GM23338 (cell line): ENCODE results near the gene ACSL6. TPM values are rescaled to one million over a fixed set of nuclear protein-coding genes. Genes with fewer than 3 reads are reported as not detected.

Experiments
- ATAC-seq: fragments of 200-7000 bp; cut with Tn5 transposase; 3 replicates; pipeline ENCODE4 v1.9.1; 2020
- DNase-seq: peaks from one replicate; pipeline ENCODE4 v3.0.0-alpha.2; 2015; ENCODE audit warnings: low spot score
- H2AFZ ChIP-seq: fragments of 200-600 bp; sonication (generic); 2 replicates; pipeline ENCODE4 v1.8.0; 2016; ENCODE audit warnings: antibody characterized with exemption, mild to moderate bottlenecking, moderate library complexity
- H3F3A ChIP-seq: fragments of 200-600 bp; sonication (generic); replicated peaks from 2 replicates; pipeline ENCODE4 v1.8.0; 2017; ENCODE audit warnings: antibody characterized with exemption, mixed run types, low read depth
- H3K27ac ChIP-seq: fragments of 200-600 bp; sonication (generic); 2 replicates; pipeline ENCODE4 v1.6.1; 2016; ENCODE audit warnings: low read depth
- H3K27me3 ChIP-seq: fragments of 200-600 bp; sonication (generic); 2 replicates; pipeline ENCODE4 v1.8.0; 2016; ENCODE audit warnings: mild to moderate bottlenecking, mixed run types, moderate library complexity; ENCODE audit not compliant: insufficient read depth
- H3K36me3 ChIP-seq: fragments of 200-600 bp; sonication (generic); 2 replicates; pipeline ENCODE4 v1.8.0; 2016; ENCODE audit warnings: mild to moderate bottlenecking; ENCODE audit not compliant: insufficient read depth
- H3K4me1 ChIP-seq: fragments of 200-600 bp; sonication (generic); 2 replicates; pipeline ENCODE4 v1.8.0; 2016; ENCODE audit warnings: mild to moderate bottlenecking, moderate library complexity; ENCODE audit not compliant: insufficient read depth
- H3K4me2 ChIP-seq: fragments of 200-600 bp; sonication (generic); 2 replicates; pipeline ENCODE4 v1.7.1; 2017; ENCODE audit warnings: mixed run types
- H3K4me3 ChIP-seq: fragments of 200-600 bp; sonication (generic); 2 replicates; pipeline ENCODE4 v1.6.1; 2016; ENCODE audit warnings: mixed run types
- H3K79me2 ChIP-seq: fragments of 200-600 bp; sonication (generic); replicated peaks from 2 replicates; pipeline ENCODE4 v1.8.0; 2017; ENCODE audit warnings: mild to moderate bottlenecking; ENCODE audit not compliant: insufficient read depth
- H3K9me2 ChIP-seq: fragments of 200-600 bp; sonication (generic); 2 replicates; pipeline ENCODE4 v1.8.0; 2017; ENCODE audit not compliant: insufficient read depth
- H4K20me1 ChIP-seq: fragments of 200-600 bp; sonication (generic); replicated peaks from 2 replicates; pipeline ENCODE4 v1.8.0; 2017; ENCODE audit warnings: mild to moderate bottlenecking; ENCODE audit not compliant: insufficient read depth
- H3K27ac Mint-ChIP-seq: 2 replicates; pipeline ENCODE4 v1.8.0; 2020; ENCODE audit warnings: inconsistent platforms, mild to moderate bottlenecking, moderate library complexity, mixed read lengths
- H3K27me3 Mint-ChIP-seq: 3 replicates; pipeline ENCODE4 v1.8.0; 2022; ENCODE audit warnings: low read depth, mild to moderate bottlenecking, moderate library complexity, mixed read lengths, inconsistent platforms; ENCODE audit not compliant: insufficient read depth, poor library complexity
- H3K36me3 Mint-ChIP-seq: 3 replicates; pipeline ENCODE4 v1.8.0; 2021; ENCODE audit warnings: low read depth, mild to moderate bottlenecking, inconsistent platforms, moderate library complexity, mixed read lengths
- H3K4me1 Mint-ChIP-seq: 3 replicates; pipeline ENCODE4 v1.8.0; 2020; ENCODE audit warnings: mild to moderate bottlenecking, inconsistent platforms, mixed read lengths
- H3K4me3 Mint-ChIP-seq: 3 replicates; pipeline ENCODE4 v1.8.0; 2021; ENCODE audit warnings: moderate library complexity, mild to moderate bottlenecking, inconsistent platforms, mixed read lengths
- H3K9me3 Mint-ChIP-seq: 3 replicates; pipeline ENCODE4 v1.8.0; 2020; ENCODE audit warnings: moderate library complexity, mild to moderate bottlenecking, inconsistent platforms, mixed read lengths
- CREB1 ChIP-seq: fragments of 250-450 bp; sonication (Bioruptor Pico); IDR thresholded peaks from 2 replicates; pipeline ENCODE4 v1.5.0; 2020; ENCODE audit warnings: low read depth, mild to moderate bottlenecking, moderate library complexity
- EZH2 ChIP-seq: fragments of 200-600 bp; sonication (generic); IDR thresholded peaks from one replicate; pipeline ENCODE4 v1.8.0; 2017; ENCODE audit warnings: antibody characterized with exemption, mild to moderate bottlenecking, low read depth; ENCODE audit not compliant: unreplicated experiment
- EZH2phosphoT487 ChIP-seq: fragments of 200-600 bp; sonication (generic); IDR thresholded peaks from one replicate; pipeline ENCODE4 v1.8.1; 2018; ENCODE audit warnings: antibody characterized with exemption; ENCODE audit not compliant: unreplicated experiment
- JUNB ChIP-seq: IDR thresholded peaks from one replicate; pipeline ENCODE4 v1.6.1; 2016; ENCODE audit warnings: antibody characterized with exemption; ENCODE audit not compliant: unreplicated experiment
- NANOG ChIP-seq: IDR thresholded peaks from 2 replicates; pipeline ENCODE4 v1.6.1; 2016; ENCODE audit warnings: antibody characterized with exemption, borderline replicate concordance
- POLR2AphosphoS5 ChIP-seq: IDR thresholded peaks from 2 replicates; pipeline ENCODE4 v1.6.1; 2016; ENCODE audit warnings: antibody characterized with exemption, low read depth
- STAT1 ChIP-seq: IDR thresholded peaks from one replicate; pipeline ENCODE4 v1.6.1; 2016; ENCODE audit warnings: antibody characterized with exemption; ENCODE audit not compliant: unreplicated experiment
- ZNF114 ChIP-seq: fragments of 250-450 bp; sonication (Bioruptor Pico); IDR thresholded peaks from 2 replicates; pipeline ENCODE4 v1.5.0; 2020; ENCODE audit warnings: mild to moderate bottlenecking, moderate library complexity
- ZNF331 ChIP-seq: fragments of 250-450 bp; sonication (Bioruptor Pico); IDR thresholded peaks from 2 replicates; pipeline ENCODE4 v1.5.0; 2020; ENCODE audit warnings: low read depth, mild to moderate bottlenecking, moderate library complexity
- polyA plus RNA-seq: library from polyadenylated mRNA; unstranded; fragments of >200 nt; fragmentation: Nextera tagmentation; extraction: Ambion mirVana; gene quantifications from 2 replicates; pipeline ENCODE4 v1.2.1, GENCODE V29; 2016
- total RNA-seq: library from RNA; depleted of rRNA; stranded (reverse); fragments of >200 nt; shearing (Covaris generic); gene quantifications from 2 replicates; pipeline ENCODE4 v1.2.3, GENCODE V29; 2014
- TF ChIP-seq, protein P1 (sequence below): IDR thresholded peaks from one replicate; pipeline ENCODE4 v1.6.1; 2018; ENCODE audit warnings: antibody characterized with exemption; ENCODE audit not compliant: unreplicated experiment
- TF ChIP-seq, protein P2 (sequence below), 2 experiments: fragments of 200-600 bp in 1 of 2; sonication (generic) in 1 of 2; conservative IDR thresholded peaks; 2 replicates each; pipeline versions ENCODE4 v1.5.1 to v1.6.1; 2016 to 2017; ENCODE audit warnings: antibody characterized with exemption in 2 of 2, low read depth in 2 of 2, mild to moderate bottlenecking in 2 of 2, moderate library complexity in 1 of 2
- TF ChIP-seq, protein P3 (sequence below): IDR thresholded peaks from 2 replicates; pipeline ENCODE4 v1.6.1; 2016; ENCODE audit warnings: antibody characterized with exemption

The ACSL6 gene
- total and polyA plus RNA-seq, 2 experiments from 2014 or later: 0.76 to 3.6 TPM

DNA sequence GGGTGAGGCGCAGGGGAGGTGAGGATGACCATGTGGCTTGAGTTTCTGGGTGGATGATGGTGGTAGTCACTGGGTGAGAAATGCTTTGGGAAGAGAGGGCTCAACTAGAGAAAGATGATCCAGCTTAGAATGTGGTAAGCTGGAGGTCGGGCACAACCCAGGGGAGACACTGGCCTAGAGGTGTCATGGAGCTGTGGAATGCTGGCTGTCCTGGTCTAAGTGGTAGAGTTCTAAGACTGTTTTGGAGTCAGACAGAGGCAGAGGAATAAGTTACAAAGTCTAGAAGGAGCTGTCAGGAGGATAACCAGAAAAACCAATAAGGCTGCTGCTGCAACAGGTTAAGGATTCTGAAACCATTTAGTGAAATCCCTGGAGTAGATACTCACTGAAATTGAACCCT is 19.2 kb upstream of the ACSL6 start (continued):
- TF ChIP-seq STAT1 (no peak), POLR2AphosphoS5 (no peak), EZH2phosphoT487 (no peak), ZNF331 (no peak), EZH2 (no peak), NANOG (no peak)

DNA sequence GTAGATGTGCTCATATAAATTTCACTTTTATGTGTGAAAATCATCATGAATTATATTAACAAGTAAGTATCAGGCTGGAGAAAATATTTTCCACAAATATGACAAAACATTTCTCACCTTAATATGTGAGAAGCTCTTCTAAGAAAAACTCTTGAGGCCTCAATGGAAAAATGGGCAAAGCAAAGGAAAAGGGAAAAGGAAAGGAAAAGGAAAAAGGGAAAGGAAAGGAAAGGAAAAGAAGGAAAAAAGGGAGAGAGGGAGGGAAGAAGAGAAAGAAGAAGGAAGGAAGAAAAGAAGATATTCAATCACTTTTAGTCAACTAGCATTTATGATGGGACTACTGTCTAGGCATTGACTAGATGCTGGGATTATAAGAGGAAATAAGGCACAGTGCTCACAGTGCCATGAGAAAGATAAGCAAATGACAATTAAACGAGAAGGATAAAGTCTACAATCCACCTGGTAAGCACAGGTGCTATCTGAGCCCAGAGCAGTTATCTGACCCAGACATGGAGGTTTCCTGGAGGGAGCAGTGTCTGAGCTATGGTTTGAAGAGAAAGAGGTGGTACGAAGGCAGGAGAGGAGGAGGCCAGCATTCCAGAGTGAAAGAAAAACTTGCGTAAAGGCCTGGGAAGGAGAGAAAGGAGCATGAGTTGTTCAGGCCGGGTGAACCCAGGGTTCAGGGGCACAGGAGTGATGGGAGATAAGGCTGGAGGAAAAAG is 18.3 kb upstream of the ACSL6 start:
- no peaks in the 10 kb centered on the region for H3K36me3 Mint-ChIP-seq
- Histone ChIP-seq H3K9me2 (no peaks in the 10 kb centered on the region), H3K4me3 (no peak overlapping the region), H4K20me1 (no peaks in the 10 kb centered on the region), H3K79me2 (no peaks in the 10 kb centered on the region), H3K27ac (no peak overlapping the region), H3F3A (no peaks in the 10 kb centered on the region), H3K27me3 (no peaks in the 10 kb centered on the region), H2AFZ (no peak overlapping the region), H3K36me3 (no peaks in the 10 kb centered on the region), H3K4me1 (no peaks in the 10 kb centered on the region), H3K4me2 (no peak overlapping the region)
- no peaks in the 10 kb centered on the region for H3K9me3 Mint-ChIP-seq
- DNase-seq: no peak
- TF ChIP-seq NANOG (no peak), JUNB (no peak), POLR2AphosphoS5 (no peak), STAT1 (no peak), ZNF114 (no peak), ZNF331 (no peak), CREB1 (CRISPR knock-in tag) (no peak)
- TF ChIP-seq, protein P1, sequence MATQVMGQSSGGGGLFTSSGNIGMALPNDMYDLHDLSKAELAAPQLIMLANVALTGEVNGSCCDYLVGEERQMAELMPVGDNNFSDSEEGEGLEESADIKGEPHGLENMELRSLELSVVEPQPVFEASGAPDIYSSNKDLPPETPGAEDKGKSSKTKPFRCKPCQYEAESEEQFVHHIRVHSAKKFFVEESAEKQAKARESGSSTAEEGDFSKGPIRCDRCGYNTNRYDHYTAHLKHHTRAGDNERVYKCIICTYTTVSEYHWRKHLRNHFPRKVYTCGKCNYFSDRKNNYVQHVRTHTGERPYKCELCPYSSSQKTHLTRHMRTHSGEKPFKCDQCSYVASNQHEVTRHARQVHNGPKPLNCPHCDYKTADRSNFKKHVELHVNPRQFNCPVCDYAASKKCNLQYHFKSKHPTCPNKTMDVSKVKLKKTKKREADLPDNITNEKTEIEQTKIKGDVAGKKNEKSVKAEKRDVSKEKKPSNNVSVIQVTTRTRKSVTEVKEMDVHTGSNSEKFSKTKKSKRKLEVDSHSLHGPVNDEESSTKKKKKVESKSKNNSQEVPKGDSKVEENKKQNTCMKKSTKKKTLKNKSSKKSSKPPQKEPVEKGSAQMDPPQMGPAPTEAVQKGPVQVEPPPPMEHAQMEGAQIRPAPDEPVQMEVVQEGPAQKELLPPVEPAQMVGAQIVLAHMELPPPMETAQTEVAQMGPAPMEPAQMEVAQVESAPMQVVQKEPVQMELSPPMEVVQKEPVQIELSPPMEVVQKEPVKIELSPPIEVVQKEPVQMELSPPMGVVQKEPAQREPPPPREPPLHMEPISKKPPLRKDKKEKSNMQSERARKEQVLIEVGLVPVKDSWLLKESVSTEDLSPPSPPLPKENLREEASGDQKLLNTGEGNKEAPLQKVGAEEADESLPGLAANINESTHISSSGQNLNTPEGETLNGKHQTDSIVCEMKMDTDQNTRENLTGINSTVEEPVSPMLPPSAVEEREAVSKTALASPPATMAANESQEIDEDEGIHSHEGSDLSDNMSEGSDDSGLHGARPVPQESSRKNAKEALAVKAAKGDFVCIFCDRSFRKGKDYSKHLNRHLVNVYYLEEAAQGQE: no peak
- TF ChIP-seq, protein P2, sequence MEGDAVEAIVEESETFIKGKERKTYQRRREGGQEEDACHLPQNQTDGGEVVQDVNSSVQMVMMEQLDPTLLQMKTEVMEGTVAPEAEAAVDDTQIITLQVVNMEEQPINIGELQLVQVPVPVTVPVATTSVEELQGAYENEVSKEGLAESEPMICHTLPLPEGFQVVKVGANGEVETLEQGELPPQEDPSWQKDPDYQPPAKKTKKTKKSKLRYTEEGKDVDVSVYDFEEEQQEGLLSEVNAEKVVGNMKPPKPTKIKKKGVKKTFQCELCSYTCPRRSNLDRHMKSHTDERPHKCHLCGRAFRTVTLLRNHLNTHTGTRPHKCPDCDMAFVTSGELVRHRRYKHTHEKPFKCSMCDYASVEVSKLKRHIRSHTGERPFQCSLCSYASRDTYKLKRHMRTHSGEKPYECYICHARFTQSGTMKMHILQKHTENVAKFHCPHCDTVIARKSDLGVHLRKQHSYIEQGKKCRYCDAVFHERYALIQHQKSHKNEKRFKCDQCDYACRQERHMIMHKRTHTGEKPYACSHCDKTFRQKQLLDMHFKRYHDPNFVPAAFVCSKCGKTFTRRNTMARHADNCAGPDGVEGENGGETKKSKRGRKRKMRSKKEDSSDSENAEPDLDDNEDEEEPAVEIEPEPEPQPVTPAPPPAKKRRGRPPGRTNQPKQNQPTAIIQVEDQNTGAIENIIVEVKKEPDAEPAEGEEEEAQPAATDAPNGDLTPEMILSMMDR (conservative IDR thresholded peaks at IDR 0.05; ENCODE audit: low read depth in 2 of 2): no peak
- TF ChIP-seq, protein P3, sequence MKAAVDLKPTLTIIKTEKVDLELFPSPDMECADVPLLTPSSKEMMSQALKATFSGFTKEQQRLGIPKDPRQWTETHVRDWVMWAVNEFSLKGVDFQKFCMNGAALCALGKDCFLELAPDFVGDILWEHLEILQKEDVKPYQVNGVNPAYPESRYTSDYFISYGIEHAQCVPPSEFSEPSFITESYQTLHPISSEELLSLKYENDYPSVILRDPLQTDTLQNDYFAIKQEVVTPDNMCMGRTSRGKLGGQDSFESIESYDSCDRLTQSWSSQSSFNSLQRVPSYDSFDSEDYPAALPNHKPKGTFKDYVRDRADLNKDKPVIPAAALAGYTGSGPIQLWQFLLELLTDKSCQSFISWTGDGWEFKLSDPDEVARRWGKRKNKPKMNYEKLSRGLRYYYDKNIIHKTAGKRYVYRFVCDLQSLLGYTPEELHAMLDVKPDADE: no peak
- H3K27ac Mint-ChIP-seq: no peak overlapping the region
- no peaks in the 10 kb centered on the region for H3K4me1 Mint-ChIP-seq
- no peak for ATAC-seq
- H3K27me3 Mint-ChIP-seq: peaks cover 2% of the 10 kb centered on the region
- H3K4me3 Mint-ChIP-seq: no peak overlapping the region
